Limb (tissue), 2 donors: ENCODE results near the gene CD151.

ENCODE experiments used
- DNase-seq, 2 donors: peaks; one replicate each; pipeline ENCODE4 v3.0.0-alpha.2; 2016; ENCODE audit errors: extremely low spot score in 2 of 2

CD151 gene

GRCh38 chr11:871472-871871 is 38.7 kb downstream of the CD151 start:
- no peak for DNase-seq

- DNase-seq = no peak
These were observed 40.0 kb downstream of the CD151 start for GRCh38 chr11:872799-873198.

GRCh38 chr11:873706-874105 is 41.0 kb downstream of the CD151 start:
- no peak for DNase-seq

- no peak for DNase-seq
These were observed 42.5 kb downstream of the CD151 start for GRCh38 chr11:875203-875602.

GRCh38 chr11:875769-876301 is 43.1 kb downstream of the CD151 start:
- no peak for DNase-seq

- no peak for DNase-seq
These were observed 43.8 kb downstream of the CD151 start for GRCh38 chr11:876545-876944.

GRCh38 chr11:877565-877964 is 44.8 kb downstream of the CD151 start:
- no peak for DNase-seq

GRCh38 chr11:880447-880846 is 47.7 kb downstream of the CD151 start:
- DNase-seq = no peak

GRCh38 chr11:882596-882995 is 49.8 kb downstream of the CD151 start:
- DNase-seq = no peak

GRCh38 chr11:883527-883926 is 50.8 kb downstream of the CD151 start:
- no peak for DNase-seq

- no peak for DNase-seq
These were observed 51.9 kb downstream of the CD151 start for GRCh38 chr11:884578-885070.

GRCh38 chr11:886568-886967 is 53.8 kb downstream of the CD151 start:
- DNase-seq = no peak

GRCh38 chr11:887589-887988 is 54.8 kb downstream of the CD151 start:
- no peak for DNase-seq
